SK-N-SH treated with all-trans-retinoic acid at 6 μM for 48 hours (cell line): ENCODE measurements around the gene RUNDC1.

ENCODE experiments used
- ATAC-seq: fragments of 200-7000 bp; cut with Tn5 transposase; 3 replicates; pipeline ENCODE4 v1.9.1; 2020; ENCODE audit warnings: mild to moderate bottlenecking, moderate library complexity
- GLIS3 ChIP-seq: fragments of 250-450 bp; sonication (Bioruptor Pico); IDR thresholded peaks from 2 replicates; pipeline ENCODE4 v1.5.0; 2020; ENCODE audit warnings: mild to moderate bottlenecking, moderate library complexity
- OSR1 ChIP-seq: fragments of 250-450 bp; sonication (Bioruptor Pico); IDR thresholded peaks from 2 replicates; pipeline ENCODE4 v1.8.0; 2022; ENCODE audit warnings: moderate library complexity, mild to moderate bottlenecking, inconsistent platforms
- PPARA ChIP-seq: fragments of 250-450 bp; sonication (Bioruptor Pico); IDR thresholded peaks from 2 replicates; pipeline ENCODE4 v1.5.0; 2020; ENCODE audit warnings: mild to moderate bottlenecking, borderline replicate concordance
- SNAI2 ChIP-seq: fragments of 250-450 bp; sonication (Bioruptor Pico); IDR thresholded peaks from 2 replicates; pipeline ENCODE4 v1.5.0; 2020; ENCODE audit warnings: mild to moderate bottlenecking, moderate library complexity
- TCF4 ChIP-seq: fragments of 250-450 bp; sonication (Bioruptor Pico); IDR thresholded peaks from 2 replicates; pipeline ENCODE4 v1.8.0; 2021; ENCODE audit warnings: mild to moderate bottlenecking, moderate library complexity, borderline replicate concordance
- ZC3H10 ChIP-seq: fragments of 250-450 bp; sonication (Bioruptor Pico); IDR thresholded peaks from 2 replicates; pipeline ENCODE4 v1.5.1; 2021; ENCODE audit warnings: mild to moderate bottlenecking, moderate library complexity
- ZFP3 ChIP-seq: fragments of 250-450 bp; sonication (Bioruptor Pico); IDR thresholded peaks from 2 replicates; pipeline ENCODE4 v1.5.0; 2020; ENCODE audit warnings: mild to moderate bottlenecking, moderate library complexity
- ZFP30 ChIP-seq: fragments of 450-650 bp; formaldehyde crosslinking; IDR thresholded peaks from 2 replicates; pipeline ENCODE4 v1.5.0; 2022; ENCODE audit warnings: mild to moderate bottlenecking, moderate library complexity
- TF ChIP-seq, protein P1 (sequence below): fragments of 250-450 bp; sonication (Bioruptor Pico); IDR thresholded peaks from 2 replicates; pipeline ENCODE4 v1.5.0; 2020; ENCODE audit warnings: mild to moderate bottlenecking, moderate library complexity

RUNDC1 gene

GRCh38 chr17:43040655-43041054 is 60.3 kb downstream of the RUNDC1 start (continued):
- no peak for TF ChIP-seq PPARA (CRISPR knock-in tag)

GRCh38 chr17:43042025-43042628 is 61.8 kb downstream of the RUNDC1 start:
- ATAC-seq: no peak
- TF ChIP-seq ZFP3 (CRISPR knock-in tag): no peak
- TF ChIP-seq ZC3H10 (CRISPR knock-in tag): no peak
- TF ChIP-seq, protein P1, sequence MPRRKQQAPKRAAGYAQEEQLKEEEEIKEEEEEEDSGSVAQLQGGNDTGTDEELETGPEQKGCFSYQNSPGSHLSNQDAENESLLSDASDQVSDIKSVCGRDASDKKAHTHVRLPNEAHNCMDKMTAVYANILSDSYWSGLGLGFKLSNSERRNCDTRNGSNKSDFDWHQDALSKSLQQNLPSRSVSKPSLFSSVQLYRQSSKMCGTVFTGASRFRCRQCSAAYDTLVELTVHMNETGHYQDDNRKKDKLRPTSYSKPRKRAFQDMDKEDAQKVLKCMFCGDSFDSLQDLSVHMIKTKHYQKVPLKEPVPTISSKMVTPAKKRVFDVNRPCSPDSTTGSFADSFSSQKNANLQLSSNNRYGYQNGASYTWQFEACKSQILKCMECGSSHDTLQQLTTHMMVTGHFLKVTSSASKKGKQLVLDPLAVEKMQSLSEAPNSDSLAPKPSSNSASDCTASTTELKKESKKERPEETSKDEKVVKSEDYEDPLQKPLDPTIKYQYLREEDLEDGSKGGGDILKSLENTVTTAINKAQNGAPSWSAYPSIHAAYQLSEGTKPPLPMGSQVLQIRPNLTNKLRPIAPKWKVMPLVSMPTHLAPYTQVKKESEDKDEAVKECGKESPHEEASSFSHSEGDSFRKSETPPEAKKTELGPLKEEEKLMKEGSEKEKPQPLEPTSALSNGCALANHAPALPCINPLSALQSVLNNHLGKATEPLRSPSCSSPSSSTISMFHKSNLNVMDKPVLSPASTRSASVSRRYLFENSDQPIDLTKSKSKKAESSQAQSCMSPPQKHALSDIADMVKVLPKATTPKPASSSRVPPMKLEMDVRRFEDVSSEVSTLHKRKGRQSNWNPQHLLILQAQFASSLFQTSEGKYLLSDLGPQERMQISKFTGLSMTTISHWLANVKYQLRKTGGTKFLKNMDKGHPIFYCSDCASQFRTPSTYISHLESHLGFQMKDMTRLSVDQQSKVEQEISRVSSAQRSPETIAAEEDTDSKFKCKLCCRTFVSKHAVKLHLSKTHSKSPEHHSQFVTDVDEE (CRISPR knock-in tag): no peak
- no peak for TF ChIP-seq SNAI2 (CRISPR knock-in tag)
- no peak for TF ChIP-seq TCF4
- no peak for TF ChIP-seq ZFP30 (CRISPR knock-in tag)
- no peak for TF ChIP-seq OSR1 (CRISPR knock-in tag)
- TF ChIP-seq GLIS3: no peak
